ENCODE measurements around the gene C11orf98. TPM values are rescaled to one million over a fixed set of nuclear protein-coding genes. Genes with fewer than 3 reads are reported as not detected.
"Not testable (repeated sequence)": the region's sequence is repeated elsewhere in the genome, so short reads cannot be mapped to it uniquely, and the experiment has no call there.

The C11orf98 gene
- total RNA-seq, result 49.7 and 56.8 TPM in 2 replicates

GRCh38 chr11:62665075-62665598, at the start of gene C11orf98, which contains the start of gene CSKMT:
Gene C11orf98, minus strand, starts transcription at chr11:62665210. Its CDS starts 41 bp downstream, at chr11:62665169.
Gene CSKMT, plus strand, starts transcription at chr11:62665312. Its CDS starts 568 bp downstream, at chr11:62665880.
- DNase-seq (ENCODE audit: extremely low read depth, low read depth, low spot score), result no peak

GRCh38 chr11:62713343-62713742, 48.3 kb upstream of the C11orf98 start:
- DNase-seq (ENCODE audit: extremely low read depth, low read depth, low spot score), result no peak

GRCh38 chr11:62712861-62713260, 47.9 kb upstream of the C11orf98 start:
- no peak for DNase-seq (ENCODE audit: extremely low read depth, low read depth, low spot score)

- DNase-seq (ENCODE audit: extremely low read depth, low read depth, low spot score), result no peak
Measured at GRCh38 chr11:62712276-62712812, 47.3 kb upstream of the C11orf98 start.

DNA sequence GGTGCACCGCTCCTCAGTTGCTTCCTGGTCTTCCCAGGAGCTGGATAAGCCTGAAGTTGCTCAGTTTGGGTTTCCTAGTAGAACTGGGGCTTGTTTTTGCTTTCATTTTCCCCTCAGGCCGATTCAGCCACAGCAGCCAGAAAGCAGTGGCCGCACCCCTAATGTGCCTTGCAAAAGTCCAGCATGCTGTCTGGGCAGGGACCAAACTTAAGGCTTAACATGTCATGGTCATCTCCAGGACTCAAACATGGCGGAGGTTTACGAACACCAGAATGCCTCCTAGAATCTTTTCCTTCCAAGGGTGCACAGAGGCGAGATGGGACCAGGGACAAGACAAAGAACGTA, 45.0 kb upstream of the C11orf98 start:
- DNase-seq (ENCODE audit: extremely low read depth, low read depth, low spot score), result no peak

GRCh38 chr11:62709247-62710000, 44.4 kb upstream of the C11orf98 start:
- DNase-seq (ENCODE audit: extremely low read depth, low read depth, low spot score), result peak; percentile 92

- DNase-seq (ENCODE audit: extremely low read depth, low read depth, low spot score), result no peak
Measured at GRCh38 chr11:62708793-62709192, 43.8 kb upstream of the C11orf98 start.

- DNase-seq (ENCODE audit: extremely low read depth, low read depth, low spot score), result no peak
Measured at GRCh38 chr11:62708392-62708791, 43.4 kb upstream of the C11orf98 start.

GRCh38 chr11:62707277-62707861, 42.4 kb upstream of the C11orf98 start, which contains the start of the genes BSCL2 and GNG3:
Gene BSCL2, minus strand, starts transcription at chr11:62707424. Its CDS starts 229 bp downstream, at chr11:62707195.
Gene GNG3, plus strand, starts transcription at chr11:62707676. Its CDS starts 620 bp downstream, at chr11:62708296.
- DNase-seq (ENCODE audit: extremely low read depth, low read depth, low spot score), result no peak

DNA sequence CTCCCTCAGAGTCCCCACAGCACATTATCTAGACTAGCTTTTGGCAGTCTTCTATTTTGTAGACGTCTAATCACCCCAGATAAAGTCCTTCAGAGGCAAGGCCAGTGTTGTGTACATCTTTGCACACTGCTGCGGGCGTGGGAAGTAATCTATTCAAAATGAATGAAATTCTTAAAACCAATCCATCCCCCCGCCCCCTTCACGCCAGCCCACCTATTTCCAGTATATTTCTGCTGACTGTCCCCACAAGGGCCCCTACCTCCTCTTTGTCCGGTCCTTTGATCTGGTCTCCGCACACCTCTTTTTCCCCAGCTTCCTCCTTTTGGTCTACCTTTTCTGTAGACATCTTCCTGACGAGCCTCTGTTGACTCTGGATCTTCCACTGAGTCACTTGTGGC, 41.8 kb upstream of the C11orf98 start:
- no peak for DNase-seq (ENCODE audit: extremely low read depth, low read depth, low spot score)

- no peak for DNase-seq (ENCODE audit: extremely low read depth, low read depth, low spot score)
Measured at GRCh38 chr11:62705880-62706849, 41.2 kb upstream of the C11orf98 start.

DNA sequence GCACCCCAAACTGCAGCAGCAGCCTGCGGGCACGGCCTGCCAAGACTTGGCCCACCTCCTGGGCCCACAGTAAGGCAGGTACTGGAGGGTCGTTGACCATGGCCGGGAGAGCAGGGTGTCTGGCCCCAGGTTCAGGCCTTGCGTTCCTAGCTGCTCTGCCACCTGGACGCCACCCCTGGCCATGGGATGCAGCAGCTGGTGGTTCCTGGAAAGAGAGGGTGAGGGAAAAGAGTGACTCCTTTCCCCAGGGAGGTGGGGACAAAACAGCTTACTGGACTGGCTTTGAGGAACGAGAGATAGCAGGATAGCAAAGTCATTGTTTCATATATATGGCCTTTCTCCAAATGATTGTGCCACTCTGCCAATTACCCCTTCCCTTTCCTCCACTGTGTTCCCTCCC, 40.4 kb upstream of the C11orf98 start:
- no peak for DNase-seq (ENCODE audit: extremely low read depth, low read depth, low spot score)

- not testable (repeated sequence) for DNase-seq (ENCODE audit: extremely low read depth, low read depth, low spot score)
Measured at GRCh38 chr11:62703921-62704320, 38.9 kb upstream of the C11orf98 start.

DNA sequence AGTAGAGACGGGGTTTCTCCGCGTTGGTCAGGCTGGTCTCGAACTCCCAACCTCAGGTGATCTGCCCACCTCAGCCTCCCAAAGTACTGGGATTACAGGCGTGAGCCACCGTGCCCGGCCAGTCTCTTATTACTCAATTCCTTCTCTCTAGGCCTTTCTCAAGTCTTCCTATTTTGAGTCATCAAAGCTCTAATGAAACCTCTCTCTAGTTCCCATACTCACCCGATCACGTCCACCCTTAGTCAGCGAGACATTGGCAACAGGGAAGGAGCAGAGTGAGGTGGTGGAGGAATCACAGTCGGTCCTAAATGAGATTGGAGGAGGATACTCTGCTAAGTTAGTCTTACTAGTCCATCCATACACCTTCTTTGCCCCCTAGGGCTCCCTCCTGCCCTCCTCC, 37.2 kb upstream of the C11orf98 start:
- no peak for DNase-seq (ENCODE audit: extremely low read depth, low read depth, low spot score)

GRCh38 chr11:62694455-62695167, 29.6 kb upstream of the C11orf98 start:
- no peak for DNase-seq (ENCODE audit: extremely low read depth, low read depth, low spot score)

DNA sequence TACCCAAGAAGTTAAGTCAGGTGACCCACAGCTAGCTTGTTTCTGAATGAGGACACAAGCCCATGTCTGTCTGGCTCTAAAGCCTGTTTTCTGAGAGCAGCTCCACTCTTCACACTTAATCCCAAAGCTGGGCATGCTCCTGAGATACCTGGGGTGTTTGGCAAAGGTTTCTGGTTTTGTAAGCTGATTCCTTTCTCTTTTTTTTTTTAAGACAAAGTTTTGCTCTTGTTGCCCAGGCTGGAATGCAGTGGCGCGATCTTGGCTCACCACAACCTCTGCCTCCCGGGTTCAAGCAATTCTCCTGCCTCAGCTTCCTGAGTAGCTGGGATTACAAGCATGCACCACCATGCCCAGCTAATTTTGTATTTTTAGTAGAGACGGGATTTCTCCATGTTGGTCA, 28.6 kb upstream of the C11orf98 start:
- DNase-seq (ENCODE audit: extremely low read depth, low read depth, low spot score), result not testable (repeated sequence)

- no peak for DNase-seq (ENCODE audit: extremely low read depth, low read depth, low spot score)
Measured at GRCh38 chr11:62689421-62690183, 24.6 kb upstream of the C11orf98 start, which contains the start of gene LRRN4CL. Gene LRRN4CL, minus strand, starts transcription at chr11:62689530. Its CDS starts 1,022 bp downstream, at chr11:62688508.

GRCh38 chr11:62688491-62688890, 23.5 kb upstream of the C11orf98 start:
- no peak for DNase-seq (ENCODE audit: extremely low read depth, low read depth, low spot score)
